ENCODE results near the gene HERC6. TPM values are rescaled to one million over a fixed set of nuclear protein-coding genes. Genes with fewer than 3 reads are reported as not detected.

The HERC6 gene
- polyA plus RNA-seq, 1 of the 3 experiments (the other 2 are of a cell fraction) = 1.7 TPM

DNA sequence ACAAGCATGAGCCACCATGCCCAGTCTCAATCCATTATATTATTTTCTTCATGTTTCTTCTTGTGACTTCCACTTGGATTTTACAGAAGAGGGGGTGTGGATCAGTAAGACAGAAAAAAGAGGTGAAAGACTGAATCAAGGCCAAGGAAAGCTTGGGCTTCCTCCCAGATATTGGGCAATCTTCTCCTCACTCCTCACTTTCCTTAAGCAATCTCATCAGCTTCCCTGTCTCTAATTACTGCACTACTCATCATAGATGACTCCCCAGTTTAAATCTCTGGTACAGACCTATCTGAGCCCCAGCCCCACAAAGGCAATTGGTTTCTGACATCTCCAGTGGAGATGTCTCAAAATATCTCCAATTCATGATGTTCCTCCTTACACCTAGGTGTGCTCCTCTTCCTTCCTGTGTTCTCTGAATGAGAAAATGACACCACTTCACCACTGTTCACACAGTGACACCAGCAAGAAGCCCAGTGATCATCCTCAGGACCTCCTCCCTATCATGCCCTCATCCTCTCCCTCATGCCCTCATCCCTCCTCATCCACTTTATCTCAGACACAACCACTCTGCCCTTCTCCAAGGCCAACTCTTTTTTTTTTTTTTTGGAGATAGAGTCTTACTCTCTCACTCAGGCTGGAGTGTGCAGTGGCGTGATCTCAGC is 44.8 kb upstream of the HERC6 start:
- Histone ChIP-seq H3K27ac (ENCODE audit: low read depth in 2 of 2, low read length in 1 of 2) (no peak overlapping the region), H3K9ac (no peak overlapping the region), H3K4me2 (no peak overlapping the region), H4K20me1 (ENCODE audit: insufficient read depth) (no peaks in the 10 kb centered on the region), H3K27me3 (ENCODE audit: insufficient read depth) (no peaks in the 10 kb centered on the region), H3K9me2 (no peaks in the 10 kb centered on the region), H3K4me3 (ENCODE audit: low read depth in 2 of 2, low read length in 1 of 2) (no peak overlapping the region), H3K79me2 (ENCODE audit: insufficient read depth) (no peaks in the 10 kb centered on the region), H3K36me3 (replicated peaks in 1 of 2; ENCODE audit: control insufficient read depth in 1 of 2, insufficient read depth in 2 of 2, low read length in 1 of 2) (no peaks in the 10 kb centered on the region), H2AFZ (ENCODE audit: low read depth) (no peak overlapping the region), H3K4me1 (ENCODE audit: control insufficient read depth in 1 of 2, insufficient read depth in 2 of 2, low read depth in 1 of 2, low read length in 1 of 2) (no peaks in the 10 kb centered on the region), H3K9me3 (no peaks in the 10 kb centered on the region), H3F3A (replicated peaks; ENCODE audit: insufficient read depth) (no peaks in the 10 kb centered on the region)
- WGBS (ENCODE audit: low lambda C conversion rate) = 71% methylated on average over 1 of the region's 1 CpG
- no peak for TF ChIP-seq MEF2A (IDR thresholded peaks at IDR 0.05; ENCODE audit: borderline replicate concordance, low read depth)
- TF ChIP-seq GATA2 (CRISPR knock-in tag; IDR thresholded peaks at IDR 0.05) = no peak
- TF ChIP-seq SIN3A (IDR thresholded peaks at IDR 0.05; ENCODE audit: borderline replicate concordance, low read depth, low read length) = no peak
- TF ChIP-seq, protein P1, sequence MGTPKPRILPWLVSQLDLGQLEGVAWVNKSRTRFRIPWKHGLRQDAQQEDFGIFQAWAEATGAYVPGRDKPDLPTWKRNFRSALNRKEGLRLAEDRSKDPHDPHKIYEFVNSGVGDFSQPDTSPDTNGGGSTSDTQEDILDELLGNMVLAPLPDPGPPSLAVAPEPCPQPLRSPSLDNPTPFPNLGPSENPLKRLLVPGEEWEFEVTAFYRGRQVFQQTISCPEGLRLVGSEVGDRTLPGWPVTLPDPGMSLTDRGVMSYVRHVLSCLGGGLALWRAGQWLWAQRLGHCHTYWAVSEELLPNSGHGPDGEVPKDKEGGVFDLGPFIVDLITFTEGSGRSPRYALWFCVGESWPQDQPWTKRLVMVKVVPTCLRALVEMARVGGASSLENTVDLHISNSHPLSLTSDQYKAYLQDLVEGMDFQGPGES (IDR thresholded peaks at IDR 0.05; ENCODE audit: low read depth, low read length) = no peak
- TF ChIP-seq RAD21 (IDR thresholded peaks at IDR 0.05; ENCODE audit: low read length) = no peak
- TF ChIP-seq, protein P2, sequence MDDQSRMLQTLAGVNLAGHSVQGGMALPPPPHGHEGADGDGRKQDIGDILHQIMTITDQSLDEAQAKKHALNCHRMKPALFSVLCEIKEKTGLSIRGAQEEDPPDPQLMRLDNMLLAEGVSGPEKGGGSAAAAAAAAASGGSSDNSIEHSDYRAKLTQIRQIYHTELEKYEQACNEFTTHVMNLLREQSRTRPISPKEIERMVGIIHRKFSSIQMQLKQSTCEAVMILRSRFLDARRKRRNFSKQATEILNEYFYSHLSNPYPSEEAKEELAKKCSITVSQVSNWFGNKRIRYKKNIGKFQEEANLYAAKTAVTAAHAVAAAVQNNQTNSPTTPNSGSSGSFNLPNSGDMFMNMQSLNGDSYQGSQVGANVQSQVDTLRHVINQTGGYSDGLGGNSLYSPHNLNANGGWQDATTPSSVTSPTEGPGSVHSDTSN (IDR thresholded peaks at IDR 0.05) = no peak
- TF ChIP-seq, protein P3, sequence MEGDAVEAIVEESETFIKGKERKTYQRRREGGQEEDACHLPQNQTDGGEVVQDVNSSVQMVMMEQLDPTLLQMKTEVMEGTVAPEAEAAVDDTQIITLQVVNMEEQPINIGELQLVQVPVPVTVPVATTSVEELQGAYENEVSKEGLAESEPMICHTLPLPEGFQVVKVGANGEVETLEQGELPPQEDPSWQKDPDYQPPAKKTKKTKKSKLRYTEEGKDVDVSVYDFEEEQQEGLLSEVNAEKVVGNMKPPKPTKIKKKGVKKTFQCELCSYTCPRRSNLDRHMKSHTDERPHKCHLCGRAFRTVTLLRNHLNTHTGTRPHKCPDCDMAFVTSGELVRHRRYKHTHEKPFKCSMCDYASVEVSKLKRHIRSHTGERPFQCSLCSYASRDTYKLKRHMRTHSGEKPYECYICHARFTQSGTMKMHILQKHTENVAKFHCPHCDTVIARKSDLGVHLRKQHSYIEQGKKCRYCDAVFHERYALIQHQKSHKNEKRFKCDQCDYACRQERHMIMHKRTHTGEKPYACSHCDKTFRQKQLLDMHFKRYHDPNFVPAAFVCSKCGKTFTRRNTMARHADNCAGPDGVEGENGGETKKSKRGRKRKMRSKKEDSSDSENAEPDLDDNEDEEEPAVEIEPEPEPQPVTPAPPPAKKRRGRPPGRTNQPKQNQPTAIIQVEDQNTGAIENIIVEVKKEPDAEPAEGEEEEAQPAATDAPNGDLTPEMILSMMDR (IDR thresholded peaks at IDR 0.05) = no peak
- TF ChIP-seq, protein P4, sequence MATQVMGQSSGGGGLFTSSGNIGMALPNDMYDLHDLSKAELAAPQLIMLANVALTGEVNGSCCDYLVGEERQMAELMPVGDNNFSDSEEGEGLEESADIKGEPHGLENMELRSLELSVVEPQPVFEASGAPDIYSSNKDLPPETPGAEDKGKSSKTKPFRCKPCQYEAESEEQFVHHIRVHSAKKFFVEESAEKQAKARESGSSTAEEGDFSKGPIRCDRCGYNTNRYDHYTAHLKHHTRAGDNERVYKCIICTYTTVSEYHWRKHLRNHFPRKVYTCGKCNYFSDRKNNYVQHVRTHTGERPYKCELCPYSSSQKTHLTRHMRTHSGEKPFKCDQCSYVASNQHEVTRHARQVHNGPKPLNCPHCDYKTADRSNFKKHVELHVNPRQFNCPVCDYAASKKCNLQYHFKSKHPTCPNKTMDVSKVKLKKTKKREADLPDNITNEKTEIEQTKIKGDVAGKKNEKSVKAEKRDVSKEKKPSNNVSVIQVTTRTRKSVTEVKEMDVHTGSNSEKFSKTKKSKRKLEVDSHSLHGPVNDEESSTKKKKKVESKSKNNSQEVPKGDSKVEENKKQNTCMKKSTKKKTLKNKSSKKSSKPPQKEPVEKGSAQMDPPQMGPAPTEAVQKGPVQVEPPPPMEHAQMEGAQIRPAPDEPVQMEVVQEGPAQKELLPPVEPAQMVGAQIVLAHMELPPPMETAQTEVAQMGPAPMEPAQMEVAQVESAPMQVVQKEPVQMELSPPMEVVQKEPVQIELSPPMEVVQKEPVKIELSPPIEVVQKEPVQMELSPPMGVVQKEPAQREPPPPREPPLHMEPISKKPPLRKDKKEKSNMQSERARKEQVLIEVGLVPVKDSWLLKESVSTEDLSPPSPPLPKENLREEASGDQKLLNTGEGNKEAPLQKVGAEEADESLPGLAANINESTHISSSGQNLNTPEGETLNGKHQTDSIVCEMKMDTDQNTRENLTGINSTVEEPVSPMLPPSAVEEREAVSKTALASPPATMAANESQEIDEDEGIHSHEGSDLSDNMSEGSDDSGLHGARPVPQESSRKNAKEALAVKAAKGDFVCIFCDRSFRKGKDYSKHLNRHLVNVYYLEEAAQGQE (IDR thresholded peaks at IDR 0.05; ENCODE audit: low read depth, low read length) = no peak
- TF ChIP-seq TEAD4 (IDR thresholded peaks at IDR 0.05; ENCODE audit: borderline replicate concordance, insufficient read depth) = no peak
- no peak for TF ChIP-seq CHD2 (IDR thresholded peaks at IDR 0.05; ENCODE audit: low read length, partially characterized antibody)
- TF ChIP-seq NFIC (IDR thresholded peaks at IDR 0.05; ENCODE audit: borderline replicate concordance) = no peak
- no peak for TF ChIP-seq FOSL2 (IDR thresholded peaks at IDR 0.05; ENCODE audit: borderline replicate concordance, low read depth)
- TF ChIP-seq YY1 (IDR thresholded peaks at IDR 0.05; ENCODE audit: low read depth) = no peak
- TF ChIP-seq RFX5 (IDR thresholded peaks at IDR 0.05; ENCODE audit: low read length) = no peak
- no peak for TF ChIP-seq FOXM1 (IDR thresholded peaks at IDR 0.05; ENCODE audit: low read depth)
- TF ChIP-seq FOXJ3 (CRISPR knock-in tag; IDR thresholded peaks at IDR 0.05) = no peak
- POLR2A ChIA-PET = interaction anchor here (0.6 kb wide), 1 partner anchor 50 kb away, joined by 3 read pairs; no protein-coding TSS in a partner anchor
- CTCF ChIA-PET = no interaction called here
- no peak for DNase-seq
